ELF-1 (cell line): Measurements from ENCODE around the gene MMRN2.
"Not testable (repeated sequence)": the region's sequence is repeated elsewhere in the genome, so short reads cannot be mapped to it uniquely, and the experiment has no call there.

ENCODE experiments used
- DNase-seq: peaks from one replicate; pipeline ENCODE4 v3.0.0-alpha.2; 2016; ENCODE audit warnings: low read depth, low spot score

MMRN2 gene

GRCh38 chr10:86957471-86958115 is at the start of gene MMRN2:
MMRN2 (minus strand) TSS chr10:86957615; CDS start chr10:86957541, 74 bp downstream.
- no peak for DNase-seq

- DNase-seq = not testable (repeated sequence)
Observed at GRCh38 chr10:87007124-87007523, 49.7 kb upstream of the MMRN2 start.

GRCh38 chr10:87000491-87000890 is 43.1 kb upstream of the MMRN2 start:
- DNase-seq = no peak

- DNase-seq = not testable (repeated sequence)
Observed at GRCh38 chr10:86999802-87000403, 42.5 kb upstream of the MMRN2 start.

- no peak for DNase-seq
Observed at GRCh38 chr10:86992929-86993328, 35.5 kb upstream of the MMRN2 start.

- no peak for DNase-seq
Observed at GRCh38 chr10:86992456-86992855, 35.0 kb upstream of the MMRN2 start.

- not testable (repeated sequence) for DNase-seq
Observed at GRCh38 chr10:86991362-86991761, 33.9 kb upstream of the MMRN2 start.

GRCh38 chr10:86988520-86988919 is 31.1 kb upstream of the MMRN2 start:
- no peak for DNase-seq

- not testable (repeated sequence) for DNase-seq
Observed at GRCh38 chr10:86984498-86984897, 27.1 kb upstream of the MMRN2 start.

- no peak for DNase-seq
Observed at GRCh38 chr10:86981716-86982115, 24.3 kb upstream of the MMRN2 start.

- not testable (repeated sequence) for DNase-seq
Observed at GRCh38 chr10:86981020-86981419, 23.6 kb upstream of the MMRN2 start.

- DNase-seq = no peak
Observed at GRCh38 chr10:86979977-86980448, 22.6 kb upstream of the MMRN2 start.

- DNase-seq = no peak
Observed at GRCh38 chr10:86979296-86979818, 21.9 kb upstream of the MMRN2 start.

- not testable (repeated sequence) for DNase-seq
Observed at GRCh38 chr10:86978457-86978856, 21.0 kb upstream of the MMRN2 start.

- no peak for DNase-seq
Observed at GRCh38 chr10:86976362-86977056, 19.1 kb upstream of the MMRN2 start.

GRCh38 chr10:86974484-86974883 is 17.1 kb upstream of the MMRN2 start:
- no peak for DNase-seq

GRCh38 chr10:86972613-86973380 is 15.4 kb upstream of the MMRN2 start:
- DNase-seq = no peak

GRCh38 chr10:86971232-86971991 is 14.0 kb upstream of the MMRN2 start:
- DNase-seq = peak; percentile 67

GRCh38 chr10:86970982-86971231 is 13.5 kb upstream of the MMRN2 start:
- no peak for DNase-seq

- peak; percentile 79 for DNase-seq
Observed at GRCh38 chr10:86970162-86970981, 13.0 kb upstream of the MMRN2 start.
